Measurements from ENCODE around the gene RNASE13. TPM values are rescaled to one million over a fixed set of nuclear protein-coding genes. Genes with fewer than 3 reads are reported as not detected.
A peak's percentile ranks its signal among the peaks of the same experiment; 100 is the strongest.

RNASE13 gene
- total RNA-seq, 1 experiment from 2014 or later: not detected

DNA sequence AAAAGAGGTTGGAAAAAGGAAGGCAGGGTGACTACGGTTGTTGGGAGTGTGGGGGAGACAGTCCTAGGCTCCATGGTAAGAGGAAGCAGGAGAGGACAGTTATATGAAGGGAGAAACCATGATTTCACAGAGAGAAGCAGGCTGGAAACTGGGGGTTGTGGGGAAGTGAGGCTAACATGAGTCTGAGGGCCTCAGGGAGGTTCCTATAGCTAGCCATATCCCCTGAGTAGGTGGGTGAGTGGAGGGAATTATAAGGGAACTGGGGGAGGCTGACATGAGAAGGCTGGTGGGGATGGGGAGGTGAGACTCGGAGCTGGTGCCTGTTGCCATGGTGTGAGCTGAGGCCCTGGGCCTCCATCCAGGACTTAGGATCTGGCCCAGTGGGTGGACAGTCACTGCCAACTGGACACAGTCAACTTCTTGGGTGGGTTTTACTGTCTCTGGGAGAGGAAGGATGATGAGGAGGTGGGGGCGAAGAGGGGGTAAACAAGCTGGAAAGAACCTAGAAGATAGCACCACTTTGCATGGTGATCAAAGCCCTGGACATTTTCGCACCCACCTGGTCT lies 1.4 kb downstream of the RNASE13 start:
- H4K91ac ChIP-seq (ENCODE audit: insufficient read length, low read depth, low read length): no peak overlapping the region
- H3K27ac ChIP-seq (ENCODE audit: insufficient read length, low read depth, low read length): no peak overlapping the region
- H3K27ac Mint-ChIP-seq: peak overlapping the region in 1 of 3 experiments; percentile 81; a peak in 1 of 7 replicates
- peaks cover 0 to 1% of the 10 kb centered on the region in 2 experiments; a peak in 2 of 4 replicates for H3K4me1 Mint-ChIP-seq
- no peaks in the 10 kb centered on the region for H3K79me2 ChIP-seq (ENCODE audit: insufficient read depth, low read length)
- no peak overlapping the region for H3K4me2 ChIP-seq (ENCODE audit: insufficient read depth, insufficient read length, low read length)
- H2BK15ac ChIP-seq (ENCODE audit: low read depth, low read length): no peak overlapping the region
- H3K14ac ChIP-seq (ENCODE audit: insufficient read depth, low read length): no peak overlapping the region
- H3K4me1 ChIP-seq (ENCODE audit: insufficient read depth, low read length): no peaks in the 10 kb centered on the region
- no peaks in the 10 kb centered on the region for H3K9me3 Mint-ChIP-seq
- no peak overlapping the region for H3K18ac ChIP-seq (ENCODE audit: insufficient read length, low read depth, low read length)
- no peak overlapping the region for H3K56ac ChIP-seq (ENCODE audit: insufficient read length, low read depth, low read length)
- H3K9me3 ChIP-seq (ENCODE audit: control insufficient read depth, low read depth, low read length): no peaks in the 10 kb centered on the region
- no peak overlapping the region for H2BK20ac ChIP-seq (ENCODE audit: low read depth, low read length, poor library complexity, severe bottlenecking)
- H2BK5ac ChIP-seq (ENCODE audit: insufficient read length, low read length): no peak overlapping the region
- no peak overlapping the region for H2AFZ ChIP-seq (ENCODE audit: low read length)
- peaks cover 50% of the 10 kb centered on the region for H3K27me3 Mint-ChIP-seq (ENCODE audit: low read depth)
- H2BK12ac ChIP-seq (ENCODE audit: insufficient read length, low read depth, low read length): no peak overlapping the region
- no peak overlapping the region for H2AK5ac ChIP-seq (ENCODE audit: insufficient read length, low read length)
- no peak overlapping the region for H3K4me3 Mint-ChIP-seq
- no peaks in the 10 kb centered on the region for H3K36me3 Mint-ChIP-seq (ENCODE audit: insufficient read depth in 1 of 3, low read depth in 3 of 3)
- no peaks in the 10 kb centered on the region for H3K79me1 ChIP-seq (ENCODE audit: insufficient read depth, low read depth, low read length, poor library complexity, severe bottlenecking)
- no peaks in the 10 kb centered on the region for H4K20me1 ChIP-seq (ENCODE audit: control insufficient read depth, insufficient read depth, insufficient read length)
- TF ChIP-seq, protein P1, sequence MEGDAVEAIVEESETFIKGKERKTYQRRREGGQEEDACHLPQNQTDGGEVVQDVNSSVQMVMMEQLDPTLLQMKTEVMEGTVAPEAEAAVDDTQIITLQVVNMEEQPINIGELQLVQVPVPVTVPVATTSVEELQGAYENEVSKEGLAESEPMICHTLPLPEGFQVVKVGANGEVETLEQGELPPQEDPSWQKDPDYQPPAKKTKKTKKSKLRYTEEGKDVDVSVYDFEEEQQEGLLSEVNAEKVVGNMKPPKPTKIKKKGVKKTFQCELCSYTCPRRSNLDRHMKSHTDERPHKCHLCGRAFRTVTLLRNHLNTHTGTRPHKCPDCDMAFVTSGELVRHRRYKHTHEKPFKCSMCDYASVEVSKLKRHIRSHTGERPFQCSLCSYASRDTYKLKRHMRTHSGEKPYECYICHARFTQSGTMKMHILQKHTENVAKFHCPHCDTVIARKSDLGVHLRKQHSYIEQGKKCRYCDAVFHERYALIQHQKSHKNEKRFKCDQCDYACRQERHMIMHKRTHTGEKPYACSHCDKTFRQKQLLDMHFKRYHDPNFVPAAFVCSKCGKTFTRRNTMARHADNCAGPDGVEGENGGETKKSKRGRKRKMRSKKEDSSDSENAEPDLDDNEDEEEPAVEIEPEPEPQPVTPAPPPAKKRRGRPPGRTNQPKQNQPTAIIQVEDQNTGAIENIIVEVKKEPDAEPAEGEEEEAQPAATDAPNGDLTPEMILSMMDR (conservative IDR thresholded peaks at IDR 0.05): no peak
- H3T11ph ChIP-seq (ENCODE audit: low read length): no peak overlapping the region
- H3K23ac ChIP-seq (ENCODE audit: insufficient read length, low read depth, low read length): no peak overlapping the region
- H2BK120ac ChIP-seq (ENCODE audit: low read depth, low read length, poor library complexity, severe bottlenecking): no peak overlapping the region
- H4K5ac ChIP-seq (ENCODE audit: insufficient read length, low read depth, low read length): no peak overlapping the region
- no peak overlapping the region for H4K8ac ChIP-seq (replicated peaks; ENCODE audit: insufficient read length, low read depth, low read length)
- H3K9ac ChIP-seq (ENCODE audit: extremely low read depth, insufficient read length, low read length): no peak overlapping the region
- no peaks in the 10 kb centered on the region for H3K23me2 ChIP-seq (ENCODE audit: insufficient read length, low read depth, low read length, poor library complexity, severe bottlenecking)
- no peaks in the 10 kb centered on the region for H3K27me3 ChIP-seq (ENCODE audit: insufficient read depth, low read length)
- no peak for DNase-seq
- no peak overlapping the region for H3K4ac ChIP-seq (ENCODE audit: low read depth, low read length)
- no CpG with 5 or more reads among the region's 4 CpGs for WGBS (ENCODE audit: extremely low coverage, insufficient read length, low lambda C conversion rate)
